HUES64 (cell line): ENCODE results near the gene TRPV4.

Experiments used
- H3K27ac ChIP-seq: 2 replicates; pipeline ENCODE4 v1.7.0; 2013; ENCODE audit warnings: low read depth, low read length, inconsistent platforms
- H3K27me3 ChIP-seq: 2 replicates; pipeline ENCODE4 v1.6.1; 2013; ENCODE audit warnings: mild to moderate bottlenecking, low read length; ENCODE audit not compliant: insufficient read depth
- H3K36me3 ChIP-seq: 2 replicates; pipeline ENCODE4 v1.6.1; 2013; ENCODE audit warnings: mild to moderate bottlenecking, low read length; ENCODE audit not compliant: insufficient read depth
- H3K4me1 ChIP-seq: 2 replicates; pipeline ENCODE4 v1.6.1; 2013; ENCODE audit warnings: mild to moderate bottlenecking, low read length, moderate library complexity; ENCODE audit not compliant: insufficient read depth
- H3K4me3 ChIP-seq: 2 replicates; pipeline ENCODE4 v1.5.1; 2013; ENCODE audit warnings: mild to moderate bottlenecking, low read length, moderate library complexity
- H3K9ac ChIP-seq: 2 replicates; pipeline ENCODE4 v1.6.1; 2013; ENCODE audit warnings: mild to moderate bottlenecking, low read depth, low read length
- H3K9me3 ChIP-seq: 2 replicates; pipeline ENCODE4 v1.6.1; 2013; ENCODE audit warnings: low read depth, low read length; ENCODE audit not compliant: insufficient read depth
- WGBS: fragments of 150-250, 120-280 bp; methylation state at CpG from one replicate; pipeline ENCODE4 v1.1.7; 2013; ENCODE audit warnings: missing lambda C conversion rate; 5-methylcytosine and 5-hydroxymethylcytosine counted together

Gene TRPV4

GRCh38 chr12:109827080-109827479 is 6.1 kb downstream of the TRPV4 start:
- no peak overlapping the region for H3K9ac ChIP-seq
- no peaks in the 10 kb centered on the region for H3K4me1 ChIP-seq
- H3K4me3 ChIP-seq = no peak overlapping the region
- no peaks in the 10 kb centered on the region for H3K36me3 ChIP-seq
- WGBS = 94% methylated on average over 3 of the region's 3 CpGs
- H3K27me3 ChIP-seq = no peaks in the 10 kb centered on the region
- no peak overlapping the region for H3K27ac ChIP-seq
- no peaks in the 10 kb centered on the region for H3K9me3 ChIP-seq

GRCh38 chr12:109824731-109825130 is 8.5 kb downstream of the TRPV4 start:
- Histone ChIP-seq H3K4me1 (no peaks in the 10 kb centered on the region), H3K9me3 (no peaks in the 10 kb centered on the region), H3K9ac (no peak overlapping the region), H3K4me3 (no peak overlapping the region), H3K27ac (no peak overlapping the region), H3K27me3 (no peaks in the 10 kb centered on the region), H3K36me3 (no peaks in the 10 kb centered on the region)
- WGBS = 90% methylated on average over 8 of the region's 8 CpGs

- no peaks in the 10 kb centered on the region for H3K27me3 ChIP-seq
- H3K36me3 ChIP-seq = no peaks in the 10 kb centered on the region
- H3K4me3 ChIP-seq = no peak overlapping the region
- no peak overlapping the region for H3K27ac ChIP-seq
- no peaks in the 10 kb centered on the region for H3K4me1 ChIP-seq
- H3K9ac ChIP-seq = no peak overlapping the region
- H3K9me3 ChIP-seq = no peaks in the 10 kb centered on the region
- 86% methylated on average over 15 of the region's 15 CpGs for WGBS
Measured at GRCh38 chr12:109822951-109823411, 10.2 kb downstream of the TRPV4 start.

GRCh38 chr12:109822416-109822815 is 10.8 kb downstream of the TRPV4 start:
- WGBS = 86% methylated on average over 7 of the region's 7 CpGs
- Histone ChIP-seq H3K4me1 (no peaks in the 10 kb centered on the region), H3K4me3 (no peak overlapping the region), H3K27ac (no peak overlapping the region), H3K27me3 (no peaks in the 10 kb centered on the region), H3K36me3 (no peaks in the 10 kb centered on the region), H3K9ac (no peak overlapping the region), H3K9me3 (no peaks in the 10 kb centered on the region)

- Histone ChIP-seq H3K9ac (no peak overlapping the region), H3K27me3 (no peaks in the 10 kb centered on the region), H3K4me1 (no peaks in the 10 kb centered on the region), H3K36me3 (no peaks in the 10 kb centered on the region), H3K27ac (no peak overlapping the region), H3K4me3 (no peak overlapping the region), H3K9me3 (no peaks in the 10 kb centered on the region)
Measured at GRCh38 chr12:109821968-109822367, 11.2 kb downstream of the TRPV4 start.

- WGBS = 93% methylated on average over 16 of the region's 16 CpGs
- H3K27ac ChIP-seq = no peak overlapping the region
Measured at GRCh38 chr12:109820816-109821381, 12.3 kb downstream of the TRPV4 start.

GRCh38 chr12:109818905-109819500 is 14.2 kb downstream of the TRPV4 start:
- Histone ChIP-seq H3K9ac (no peak overlapping the region), H3K9me3 (0 out of 2 replicates have a peak, but pooled peaks cover 2% of the 10 kb centered on the region), H3K4me3 (no peak overlapping the region), H3K27me3 (no peaks in the 10 kb centered on the region), H3K36me3 (peaks cover 3% of the 10 kb centered on the region; the same call in 1 of the 2 replicates), H3K27ac (no peak overlapping the region), H3K4me1 (no peaks in the 10 kb centered on the region)
- 84% methylated on average over 10 of the region's 10 CpGs for WGBS

More at GRCh38 chr12:109820816-109821381, 12.3 kb downstream of the TRPV4 start:
- no peaks in the 10 kb centered on the region for H3K4me1 ChIP-seq
- H3K9me3 ChIP-seq = no peaks in the 10 kb centered on the region
- no peak overlapping the region for H3K4me3 ChIP-seq
- H3K36me3 ChIP-seq = no peaks in the 10 kb centered on the region
- no peaks in the 10 kb centered on the region for H3K27me3 ChIP-seq
- no peak overlapping the region for H3K9ac ChIP-seq

- H3K9ac ChIP-seq = no peak overlapping the region
- H3K9me3 ChIP-seq = 0 out of 2 replicates have a peak, but pooled peaks cover 2% of the 10 kb centered on the region
- H3K4me3 ChIP-seq = no peak overlapping the region
- H3K27me3 ChIP-seq = no peaks in the 10 kb centered on the region
- H3K27ac ChIP-seq = no peak overlapping the region
- H3K4me1 ChIP-seq = no peaks in the 10 kb centered on the region
- H3K36me3 ChIP-seq = peaks cover 9% of the 10 kb centered on the region; the same call in 1 of the 2 replicates
- WGBS = 89% methylated on average over 8 of the region's 9 CpGs
Measured at GRCh38 chr12:109818253-109818652, 14.9 kb downstream of the TRPV4 start.

- Histone ChIP-seq H3K4me3 (no peak overlapping the region), H3K4me1 (no peaks in the 10 kb centered on the region), H3K27ac (no peak overlapping the region), H3K27me3 (no peaks in the 10 kb centered on the region), H3K9me3 (0 out of 2 replicates have a peak, but pooled peaks cover 2% of the 10 kb centered on the region), H3K9ac (no peak overlapping the region), H3K36me3 (peaks cover 9% of the 10 kb centered on the region; the same call in 1 of the 2 replicates)
- WGBS = 91% methylated on average over 7 of the region's 8 CpGs
Measured at GRCh38 chr12:109817627-109818231, 15.5 kb downstream of the TRPV4 start.

GRCh38 chr12:109816870-109817269 is 16.3 kb downstream of the TRPV4 start:
- Histone ChIP-seq H3K9me3 (0 out of 2 replicates have a peak, but pooled peaks cover 2% of the 10 kb centered on the region), H3K4me1 (no peaks in the 10 kb centered on the region), H3K4me3 (no peak overlapping the region), H3K9ac (no peak overlapping the region), H3K27me3 (no peaks in the 10 kb centered on the region), H3K27ac (no peak overlapping the region), H3K36me3 (peaks cover 9% of the 10 kb centered on the region; the same call in 1 of the 2 replicates)
- WGBS = 91% methylated on average over 7 of the region's 7 CpGs
